Measurements from ENCODE around the gene SOCS2.

Gene SOCS2

GRCh38 chr12:93594766-93595311, 22.4 kb downstream of the SOCS2 start:
- no peaks in the 10 kb centered on the region for H3K36me3 ChIP-seq (replicated peaks; ENCODE audit: low read depth, low read length)
- H3K9ac ChIP-seq (ENCODE audit: low read length), result peak overlapping the region; percentile 17; the same call in 1 of the 2 replicates
- H3K9me3 ChIP-seq (ENCODE audit: insufficient read depth, low read length), result no peaks in the 10 kb centered on the region
- TF ChIP-seq CTCF (IDR thresholded peaks at IDR 0.05; ENCODE audit: low read depth, low read length), result no peak
- TF ChIP-seq EZH2phosphoT487 (IDR thresholded peaks at IDR 0.05; ENCODE audit: low read depth), result no peak
- H3K27me3 ChIP-seq (ENCODE audit: low read depth, low read length), result no peaks in the 10 kb centered on the region
- H3K79me2 ChIP-seq (ENCODE audit: low read length), result no peaks in the 10 kb centered on the region
- H3K27ac ChIP-seq (ENCODE audit: low read length), result no peak overlapping the region
- H3K4me2 ChIP-seq (ENCODE audit: low read length), result peak overlapping the region; percentile 64
- H4K20me1 ChIP-seq (ENCODE audit: insufficient read depth, low read length), result no peaks in the 10 kb centered on the region
- 0 out of 2 replicates have a peak overlapping the region, but pooled peaks have one; percentile 36 for H2AFZ ChIP-seq (ENCODE audit: low read depth, low read length)
- H3K4me1 ChIP-seq (ENCODE audit: low read length), result peaks cover 26% of the 10 kb centered on the region
- H3K4me3 ChIP-seq (ENCODE audit: low read length), result peak overlapping the region; percentile 38

GRCh38 chr12:93595351-93595750, 22.9 kb downstream of the SOCS2 start:
- peaks cover 26% of the 10 kb centered on the region for H3K4me1 ChIP-seq (ENCODE audit: low read length)
- no peaks in the 10 kb centered on the region for H4K20me1 ChIP-seq (ENCODE audit: insufficient read depth, low read length)
- H3K79me2 ChIP-seq (ENCODE audit: low read length), result no peaks in the 10 kb centered on the region
- H3K9ac ChIP-seq (ENCODE audit: low read length), result no peak overlapping the region
- no peaks in the 10 kb centered on the region for H3K27me3 ChIP-seq (ENCODE audit: low read depth, low read length)
- H3K9me3 ChIP-seq (ENCODE audit: insufficient read depth, low read length), result no peaks in the 10 kb centered on the region
- H3K4me2 ChIP-seq (ENCODE audit: low read length), result peak overlapping the region; percentile 64
- no peak overlapping the region for H3K27ac ChIP-seq (ENCODE audit: low read length)
- 0 out of 2 replicates have a peak overlapping the region, but pooled peaks have one; percentile 36 for H2AFZ ChIP-seq (ENCODE audit: low read depth, low read length)
- no peak for TF ChIP-seq CTCF (IDR thresholded peaks at IDR 0.05; ENCODE audit: low read depth, low read length)
- no peak for TF ChIP-seq EZH2phosphoT487 (IDR thresholded peaks at IDR 0.05; ENCODE audit: low read depth)
- H3K4me3 ChIP-seq (ENCODE audit: low read length), result peak overlapping the region; percentile 38; the same call in 1 of the 2 replicates
- no peaks in the 10 kb centered on the region for H3K36me3 ChIP-seq (replicated peaks; ENCODE audit: low read depth, low read length)

GRCh38 chr12:93597608-93598007, 25.1 kb downstream of the SOCS2 start:
- TF ChIP-seq CTCF (IDR thresholded peaks at IDR 0.05; ENCODE audit: low read depth, low read length) (no peak), EZH2phosphoT487 (IDR thresholded peaks at IDR 0.05; ENCODE audit: low read depth) (no peak)
- Histone ChIP-seq H3K36me3 (replicated peaks; ENCODE audit: low read depth, low read length) (no peaks in the 10 kb centered on the region), H4K20me1 (ENCODE audit: insufficient read depth, low read length) (no peaks in the 10 kb centered on the region), H2AFZ (ENCODE audit: low read depth, low read length) (no peak overlapping the region), H3K4me2 (ENCODE audit: low read length) (no peak overlapping the region), H3K27ac (ENCODE audit: low read length) (no peak overlapping the region), H3K9ac (ENCODE audit: low read length) (no peak overlapping the region), H3K4me3 (ENCODE audit: low read length) (no peak overlapping the region), H3K27me3 (ENCODE audit: low read depth, low read length) (no peaks in the 10 kb centered on the region), H3K9me3 (ENCODE audit: insufficient read depth, low read length) (no peaks in the 10 kb centered on the region), H3K79me2 (ENCODE audit: low read length) (no peaks in the 10 kb centered on the region), H3K4me1 (ENCODE audit: low read length) (peaks cover 16% of the 10 kb centered on the region)

GRCh38 chr12:93599192-93599591, 26.7 kb downstream of the SOCS2 start:
- H3K27ac ChIP-seq (ENCODE audit: low read length), result no peak overlapping the region
- H3K79me2 ChIP-seq (ENCODE audit: low read length), result no peaks in the 10 kb centered on the region
- H3K9me3 ChIP-seq (ENCODE audit: insufficient read depth, low read length), result no peaks in the 10 kb centered on the region
- no peak overlapping the region for H3K4me3 ChIP-seq (ENCODE audit: low read length)
- H3K9ac ChIP-seq (ENCODE audit: low read length), result no peak overlapping the region
- H4K20me1 ChIP-seq (ENCODE audit: insufficient read depth, low read length), result no peaks in the 10 kb centered on the region
- H3K4me1 ChIP-seq (ENCODE audit: low read length), result peaks cover 7% of the 10 kb centered on the region
- no peaks in the 10 kb centered on the region for H3K36me3 ChIP-seq (replicated peaks; ENCODE audit: low read depth, low read length)
- H2AFZ ChIP-seq (ENCODE audit: low read depth, low read length), result no peak overlapping the region
- no peaks in the 10 kb centered on the region for H3K27me3 ChIP-seq (ENCODE audit: low read depth, low read length)
- TF ChIP-seq EZH2phosphoT487 (IDR thresholded peaks at IDR 0.05; ENCODE audit: low read depth) (no peak), CTCF (IDR thresholded peaks at IDR 0.05; ENCODE audit: low read depth, low read length) (no peak)
- no peak overlapping the region for H3K4me2 ChIP-seq (ENCODE audit: low read length)
